Breast epithelium (tissue), 3 donors: ENCODE data around the gene ZNF292.

Experiments used
- CTCF ChIP-seq, 3 donors: fragments of 450-650 bp; IDR thresholded peaks; one replicate each; pipeline ENCODE4 v1.5.1; 2016 to 2017; ENCODE audit warnings: antibody characterized with exemption in 3 of 3, mild to moderate bottlenecking in 3 of 3, moderate library complexity in 3 of 3
- POLR2A ChIP-seq: fragments of 450-650 bp; IDR thresholded peaks from one replicate; pipeline ENCODE4 v1.6.1; 2016; ENCODE audit warnings: antibody characterized with exemption, mild to moderate bottlenecking, moderate library complexity

DNA sequence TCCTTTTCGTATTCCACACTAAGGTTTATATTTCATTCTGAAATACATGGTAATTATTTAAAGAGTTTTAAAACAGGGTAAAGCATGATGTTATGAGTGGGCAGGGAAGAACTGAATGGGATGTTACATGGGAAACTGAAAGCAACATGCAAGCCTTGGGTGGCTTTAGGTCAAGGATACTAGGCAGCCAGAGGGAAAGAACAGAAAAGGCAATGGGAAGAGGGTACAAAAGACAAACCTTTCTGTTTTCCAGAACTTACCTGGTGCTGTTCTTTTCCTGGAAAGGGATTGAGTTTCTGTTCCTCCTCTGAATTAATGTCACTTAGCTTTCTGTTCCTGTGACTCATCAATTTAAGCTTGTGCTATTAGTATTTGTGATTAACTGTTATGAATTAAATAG, 95.9 kb downstream of the ZNF292 start:
- no peak for TF ChIP-seq POLR2A
- TF ChIP-seq CTCF (IDR thresholded peaks at IDR 0.05): no peak
